Bronchial epithelial cell (primary cell): ENCODE results near the gene PPM1G. TPM values are rescaled to one million over a fixed set of nuclear protein-coding genes. Genes with fewer than 3 reads are reported as not detected.

Experiments used
- DNase-seq: peaks from one replicate; pipeline ENCODE4 v3.0.0-alpha.2; 2010; ENCODE audit warnings: low read depth
- FAIRE-seq: peaks from 2 replicates; lab custom pipeline; 2011; peaks lifted over from hg19 to GRCh38; lab: Jason Lieb, UNC
- H3K27me3 ChIP-seq: 2 replicates; pipeline ENCODE4 v1.5.1; 2011; ENCODE audit warnings: low read length; ENCODE audit not compliant: control insufficient read depth, insufficient read depth
- H3K36me3 ChIP-seq: 2 replicates; pipeline ENCODE4 v1.5.1; 2011; ENCODE audit warnings: low read length; ENCODE audit not compliant: control insufficient read depth, insufficient read depth
- H3K4me3 ChIP-seq: 2 replicates; pipeline ENCODE4 v1.5.1; 2011; ENCODE audit warnings: mild to moderate bottlenecking, low read depth, low read length, control low read depth
- CTCF ChIP-seq: IDR thresholded peaks from 2 replicates; pipeline ENCODE4 v1.5.1; 2011; ENCODE audit warnings: mild to moderate bottlenecking, moderate library complexity, low read length, control low read depth, inconsistent platforms; ENCODE audit not compliant: insufficient read depth, severe bottlenecking
- total RNA-seq: library from RNA; depleted of rRNA; stranded (reverse); fragments of >200 nt; gene quantifications from 2 replicates; pipeline ENCODE4 v1.2.1, GENCODE V29; 2014

PPM1G gene, protein sequence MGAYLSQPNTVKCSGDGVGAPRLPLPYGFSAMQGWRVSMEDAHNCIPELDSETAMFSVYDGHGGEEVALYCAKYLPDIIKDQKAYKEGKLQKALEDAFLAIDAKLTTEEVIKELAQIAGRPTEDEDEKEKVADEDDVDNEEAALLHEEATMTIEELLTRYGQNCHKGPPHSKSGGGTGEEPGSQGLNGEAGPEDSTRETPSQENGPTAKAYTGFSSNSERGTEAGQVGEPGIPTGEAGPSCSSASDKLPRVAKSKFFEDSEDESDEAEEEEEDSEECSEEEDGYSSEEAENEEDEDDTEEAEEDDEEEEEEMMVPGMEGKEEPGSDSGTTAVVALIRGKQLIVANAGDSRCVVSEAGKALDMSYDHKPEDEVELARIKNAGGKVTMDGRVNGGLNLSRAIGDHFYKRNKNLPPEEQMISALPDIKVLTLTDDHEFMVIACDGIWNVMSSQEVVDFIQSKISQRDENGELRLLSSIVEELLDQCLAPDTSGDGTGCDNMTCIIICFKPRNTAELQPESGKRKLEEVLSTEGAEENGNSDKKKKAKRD
- 94.2 and 143 TPM in 2 replicates for total RNA-seq

DNA sequence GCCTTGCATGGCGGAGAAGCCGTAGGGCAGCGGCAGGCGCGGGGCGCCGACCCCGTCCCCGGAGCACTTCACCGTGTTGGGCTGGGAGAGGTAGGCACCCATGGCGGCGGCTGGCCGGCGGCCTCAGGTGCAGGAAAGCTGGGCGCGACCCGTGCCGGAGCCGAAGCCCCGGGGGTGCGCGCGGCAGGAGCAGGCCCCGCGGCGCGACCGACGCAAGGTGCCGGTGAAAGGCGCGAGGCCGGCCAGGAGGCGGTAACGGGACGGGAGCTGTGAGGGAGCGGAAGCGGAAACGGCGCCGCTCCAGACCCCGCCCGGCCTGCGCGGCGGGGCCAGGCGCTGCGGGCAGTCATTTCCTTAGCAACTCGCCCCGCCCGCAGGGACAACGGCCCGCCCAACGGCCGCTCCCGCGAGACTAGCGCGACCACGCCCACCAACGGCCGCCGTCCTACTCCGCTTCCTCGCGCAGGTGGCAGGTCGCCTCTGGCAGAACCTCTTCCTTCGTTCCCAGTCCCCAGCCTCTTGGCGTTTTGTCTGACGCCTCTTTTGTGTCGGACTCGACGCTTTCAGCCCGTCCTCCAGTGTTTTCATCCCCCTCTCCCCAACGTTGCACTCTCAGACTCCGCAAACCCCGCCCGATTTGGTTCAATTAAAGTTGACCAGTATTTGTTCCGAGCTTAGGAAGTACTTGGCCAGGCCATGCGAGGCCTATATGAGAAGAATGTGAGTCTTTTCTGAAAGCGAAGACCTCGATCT, at the start of gene PPM1G:
TSS of gene PPM1G (minus strand) at position 271 of the 753 bp plus-strand sequence. CDS start at position 102, 169 bp downstream.
- no peak for TF ChIP-seq CTCF
- Histone ChIP-seq H3K4me3 (peak within 1 kb of the TSS; percentile 96), H3K27me3 (no peaks in the 10 kb centered on the region), H3K36me3 (no peaks in the 10 kb centered on the region)
- DNase-seq: peak; percentile 85
- no peak for FAIRE-seq

DNA sequence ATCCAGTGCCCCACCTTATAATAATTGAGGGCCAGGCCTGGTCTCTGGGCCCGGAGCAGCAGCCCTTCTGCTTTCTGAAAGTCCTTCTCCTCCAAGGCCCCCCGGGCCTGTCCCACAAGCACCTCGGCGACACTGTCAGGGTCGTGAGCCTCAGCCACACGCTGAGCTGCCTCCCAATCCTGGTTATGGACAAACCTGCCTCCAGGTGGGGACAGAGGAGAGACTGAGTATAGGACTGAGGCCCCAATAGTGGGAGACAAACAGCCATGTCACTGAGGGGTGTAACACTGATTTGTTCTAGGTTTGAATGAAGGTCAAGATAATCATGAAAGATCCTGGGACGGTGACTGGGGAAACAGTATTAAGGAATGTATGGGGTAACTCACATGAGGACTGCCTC, 44.6 kb upstream of the PPM1G start:
- no peak for FAIRE-seq
- DNase-seq: no peak
- peaks cover 8% of the 10 kb centered on the region for H3K36me3 ChIP-seq
- no peak overlapping the region for H3K4me3 ChIP-seq
- TF ChIP-seq CTCF: no peak
- no peaks in the 10 kb centered on the region for H3K27me3 ChIP-seq

DNA sequence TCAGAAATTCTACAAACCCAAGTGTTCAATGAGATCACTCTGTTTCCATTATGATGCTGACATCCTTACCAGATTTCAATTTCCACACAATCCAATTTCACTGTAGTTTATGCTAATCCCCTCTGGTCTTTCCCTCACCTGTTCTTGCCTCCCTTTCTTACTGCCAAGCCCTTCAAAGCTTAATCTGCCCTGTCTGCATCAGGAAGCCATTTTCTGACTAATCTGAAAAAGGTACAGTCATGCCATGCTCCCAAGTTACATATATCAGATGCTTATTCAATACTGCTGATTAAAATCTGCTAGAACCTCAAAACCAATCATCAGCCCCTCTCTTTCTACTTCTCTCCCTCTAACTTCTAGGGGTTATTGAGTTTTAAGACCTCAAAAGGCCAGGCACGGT, 41.7 kb upstream of the PPM1G start:
- TF ChIP-seq CTCF: no peak

GRCh38 chr2:27448381-27448780, 39.0 kb upstream of the PPM1G start:
- DNase-seq (peak; percentile 24), FAIRE-seq (no peak)
- no peak overlapping the region for H3K4me3 ChIP-seq
- no peaks in the 10 kb centered on the region for H3K27me3 ChIP-seq
- no peak for TF ChIP-seq CTCF
- H3K36me3 ChIP-seq: peaks cover 7% of the 10 kb centered on the region

More for the DNA sequence above, 41.7 kb upstream of the PPM1G start:
- Histone ChIP-seq H3K27me3 (no peaks in the 10 kb centered on the region), H3K4me3 (no peak overlapping the region), H3K36me3 (peaks cover 6% of the 10 kb centered on the region)
- no peak for DNase-seq
- FAIRE-seq: no peak

- peak; percentile 83 for FAIRE-seq
- TF ChIP-seq CTCF: no peak
- H3K4me3 ChIP-seq: no peak overlapping the region
- peaks cover 6% of the 10 kb centered on the region for H3K36me3 ChIP-seq
- H3K27me3 ChIP-seq: no peaks in the 10 kb centered on the region
- peak; percentile 86 for DNase-seq
Observed at GRCh38 chr2:27446057-27446456, 36.7 kb upstream of the PPM1G start.
